Stimulated activated CD4-positive, alpha-beta T cell treated with anti-CD3 and anti-CD28 coated beads, Interleukin-12 subunit alpha, Interleukin-12 subunit beta, amount 100 ng/mL, for 24 hours (primary cell): Measurements from ENCODE around the gene ATP2B2.
A peak's percentile ranks its signal among the peaks of the same experiment; 100 is the strongest.
"Not testable (repeated sequence)": the region's sequence is repeated elsewhere in the genome, so short reads cannot be mapped to it uniquely, and the experiment has no call there.

Experiments
- DNase-seq, 2 experiments: peaks; one replicate each; pipeline ENCODE4 v3.0.0-alpha.2; 2020; ENCODE audit warnings: low read depth in 2 of 2

The ATP2B2 gene

DNA sequence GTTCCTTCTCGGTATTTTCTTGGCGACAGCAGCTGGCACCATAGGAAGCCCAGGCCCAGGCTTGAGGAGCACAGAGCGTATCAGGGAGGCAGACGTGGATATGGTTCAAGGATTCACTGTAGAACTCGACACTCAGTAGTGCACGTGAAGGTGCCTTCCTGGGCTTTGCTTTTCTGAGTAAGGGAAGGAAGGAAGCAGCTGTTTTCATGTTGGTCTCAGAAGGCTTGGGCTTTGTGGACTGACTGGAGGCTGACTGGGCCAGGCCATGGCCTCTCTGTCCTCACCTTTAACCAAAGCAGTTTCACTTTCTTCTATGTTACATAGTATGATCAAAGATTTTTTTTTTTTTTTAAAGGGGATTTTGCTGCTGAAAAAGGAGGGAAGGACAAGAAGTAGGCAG, 205.7 kb downstream of the ATP2B2 start:
- no peak for DNase-seq

DNA sequence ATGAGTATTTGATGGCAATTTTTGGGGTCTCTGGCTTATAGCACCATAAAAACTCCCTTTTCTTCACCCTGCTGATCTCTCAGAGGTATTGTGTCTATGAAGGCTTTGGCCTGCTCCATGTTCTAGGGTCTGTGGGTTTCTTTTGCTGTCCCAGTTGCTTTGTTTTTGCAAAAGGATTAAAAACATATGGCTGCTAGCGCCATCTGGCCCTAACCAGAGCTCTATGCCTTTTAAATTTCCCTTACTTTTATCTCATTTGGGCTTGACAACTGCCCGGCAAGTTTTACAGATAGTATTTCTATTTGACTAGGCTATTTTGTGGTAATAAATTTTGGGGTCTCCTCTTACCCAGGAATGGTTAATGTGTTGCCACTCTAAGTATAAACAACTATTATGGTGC, 206.2 kb downstream of the ATP2B2 start:
- no peak for DNase-seq

- not testable (repeated sequence) for DNase-seq
Measured at GRCh38 chr3:10298064-10298463, 207.3 kb downstream of the ATP2B2 start.

DNA sequence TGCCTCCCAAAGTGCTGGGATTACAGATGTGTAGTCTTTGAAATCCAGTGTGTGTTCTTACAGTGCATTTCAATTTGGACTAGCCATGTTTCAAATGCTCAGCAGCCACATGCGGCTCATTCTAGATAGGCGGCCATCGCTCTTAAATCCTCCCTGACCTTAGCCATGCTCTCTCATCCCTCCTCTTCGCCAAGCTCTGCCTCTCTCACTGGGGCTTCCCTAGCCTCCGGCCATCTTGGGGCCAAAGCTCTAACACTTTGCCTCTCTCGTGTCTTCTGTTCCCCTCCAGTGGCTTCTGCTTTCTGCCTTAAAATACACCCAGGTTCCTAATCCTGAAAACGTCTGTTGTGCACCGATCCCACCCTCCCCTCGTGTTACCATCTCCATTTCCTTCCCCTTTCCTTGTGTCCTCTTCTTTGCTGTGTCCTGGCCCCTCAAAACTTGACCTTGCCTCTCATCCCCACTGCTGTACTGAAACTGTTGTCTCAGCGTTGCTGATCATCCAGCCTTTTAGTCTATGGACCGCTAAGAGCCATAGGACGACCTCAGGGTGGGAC, 211.3 kb downstream of the ATP2B2 start:
- no peak for DNase-seq

DNA sequence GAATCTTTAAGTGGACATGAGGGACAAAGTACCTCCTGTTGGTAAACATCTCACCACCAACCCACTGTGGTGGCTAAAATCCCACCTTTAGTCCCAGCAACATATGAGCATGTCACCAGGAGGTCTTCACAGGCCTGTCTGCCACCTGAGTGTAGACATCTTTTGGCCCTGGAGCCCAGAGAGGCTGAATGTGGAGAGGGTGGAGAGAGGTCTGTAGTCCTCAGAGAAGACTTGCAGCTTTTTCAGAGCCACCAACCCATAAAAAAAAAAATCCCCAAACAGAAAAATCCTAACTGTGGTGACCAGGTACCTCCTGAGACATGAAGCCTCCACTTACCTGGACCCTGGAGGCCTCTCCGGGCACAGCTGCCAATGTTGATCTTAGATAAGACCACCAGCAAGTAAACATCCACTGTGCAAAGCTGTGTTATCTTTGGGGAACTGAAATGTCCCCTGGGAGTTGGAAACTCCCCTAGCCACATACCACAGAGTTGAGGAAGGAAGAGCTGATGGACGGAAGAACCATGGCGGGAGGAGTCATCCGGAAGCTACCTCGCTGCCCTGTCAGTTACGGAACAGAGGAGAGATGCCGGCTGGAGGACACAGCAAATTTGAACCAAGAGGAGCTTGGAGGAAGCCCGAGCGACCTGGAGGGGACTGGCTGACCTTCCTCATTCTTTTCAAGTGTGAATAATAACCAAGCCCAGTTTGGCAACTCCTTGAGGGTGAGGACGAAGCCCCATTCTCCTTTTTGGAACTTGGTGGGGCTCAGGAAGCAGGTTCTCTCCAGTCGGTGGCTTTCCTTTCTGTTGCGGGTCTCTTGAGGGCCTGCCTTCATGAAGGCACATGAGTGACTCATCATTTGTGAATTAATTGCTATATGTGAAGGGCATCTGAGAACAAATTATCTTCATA, 212.6 kb downstream of the ATP2B2 start, which contains the start of gene GHRL:
Gene GHRL, minus strand, starts transcription at position 443 of the 915 bp plus-strand sequence. CDS start 2,767 bp downstream, outside the sequence.
- no peak for DNase-seq

DNA sequence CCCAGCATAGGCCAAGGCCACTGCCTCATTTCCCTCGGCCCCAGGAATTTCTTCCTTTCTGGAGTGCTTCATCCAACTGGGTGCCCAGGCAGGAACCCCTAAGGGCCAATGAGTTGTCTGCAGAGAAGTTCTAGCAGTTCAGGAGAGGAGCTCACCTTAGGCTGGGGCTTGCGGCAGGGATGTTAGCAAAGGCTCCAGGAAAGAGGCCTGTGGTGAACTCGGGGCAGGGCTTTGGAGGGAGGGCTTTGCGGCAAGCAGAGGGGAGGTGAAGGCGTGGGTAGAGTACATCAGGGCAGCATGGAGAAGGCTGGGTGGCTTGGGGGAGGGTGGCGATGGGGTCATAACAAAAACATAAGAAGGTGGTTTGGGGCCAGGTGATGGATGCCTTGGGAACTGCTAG, 213.7 kb downstream of the ATP2B2 start:
- no peak for DNase-seq

- no peak for DNase-seq
Measured at GRCh38 chr3:10290481-10291176, 214.8 kb downstream of the ATP2B2 start.

DNA sequence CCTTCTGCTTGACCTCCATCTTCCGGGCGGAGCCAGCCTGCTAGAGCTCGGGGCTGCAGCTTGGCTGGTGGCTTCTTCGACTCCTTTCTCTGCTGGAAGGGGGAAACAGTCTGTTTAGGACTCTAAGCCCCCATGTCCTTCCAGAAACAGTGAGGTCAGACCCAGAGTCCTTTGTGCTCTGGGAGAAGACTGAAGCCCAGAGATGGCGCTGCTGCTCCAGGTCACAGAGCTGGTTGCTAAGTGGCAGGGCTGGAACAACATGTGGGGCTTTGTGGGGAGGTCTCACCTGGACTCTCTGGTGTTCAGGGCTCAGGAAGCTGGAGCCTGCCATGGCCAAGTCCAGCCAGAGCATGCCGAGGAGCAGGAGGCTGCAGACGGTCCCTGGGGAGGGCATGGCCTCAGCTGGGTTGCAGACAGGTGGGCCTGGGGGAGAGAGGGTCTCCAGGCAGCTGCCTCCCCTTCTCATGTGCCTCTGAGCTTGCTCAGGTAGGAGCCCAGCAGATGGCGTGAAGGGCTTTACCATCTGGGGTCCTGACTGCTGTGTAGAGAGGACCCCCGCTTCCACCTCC, 215.5 kb downstream of the ATP2B2 start:
- DNase-seq, result no peak

DNA sequence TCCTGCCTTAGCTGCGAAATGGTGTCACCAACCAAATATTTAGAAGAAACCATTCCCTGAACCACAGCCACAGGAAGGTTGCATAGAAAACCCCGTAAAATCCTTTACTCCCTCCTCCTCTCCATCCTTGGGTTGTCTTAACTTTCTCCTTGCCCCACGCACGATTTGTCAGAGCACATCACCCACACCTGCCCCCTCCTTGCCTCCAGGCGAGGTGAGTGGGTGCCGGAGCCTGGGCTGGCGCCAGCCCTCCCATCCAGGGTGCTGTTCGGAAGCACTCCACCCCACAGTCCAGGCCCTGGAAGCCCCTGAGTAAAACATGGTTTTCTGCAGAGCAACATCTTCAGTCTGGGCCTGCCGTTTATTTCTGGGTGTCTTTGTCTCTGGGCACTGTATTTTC, 216.3 kb downstream of the ATP2B2 start:
- DNase-seq, result no peak

DNA sequence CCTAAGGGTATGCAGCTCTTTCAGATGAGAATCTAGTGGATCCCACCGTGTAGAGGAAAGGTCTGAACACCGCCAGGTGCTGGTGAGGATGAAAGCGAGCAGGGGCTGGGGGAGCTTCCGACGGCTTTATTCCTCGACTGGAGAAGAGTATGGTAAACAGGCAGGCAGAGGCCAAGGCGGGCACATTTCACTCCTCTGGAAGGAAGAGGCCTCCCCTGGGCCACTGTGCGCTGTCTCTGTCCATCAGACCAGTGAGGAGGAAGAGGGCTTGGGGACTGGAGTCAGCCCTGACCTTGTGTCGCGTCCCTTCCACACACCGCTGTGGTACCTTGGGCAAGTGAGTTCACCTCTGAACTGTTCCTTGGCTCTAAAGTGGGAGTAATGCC, 216.8 kb downstream of the ATP2B2 start:
- DNase-seq, result no peak

DNA sequence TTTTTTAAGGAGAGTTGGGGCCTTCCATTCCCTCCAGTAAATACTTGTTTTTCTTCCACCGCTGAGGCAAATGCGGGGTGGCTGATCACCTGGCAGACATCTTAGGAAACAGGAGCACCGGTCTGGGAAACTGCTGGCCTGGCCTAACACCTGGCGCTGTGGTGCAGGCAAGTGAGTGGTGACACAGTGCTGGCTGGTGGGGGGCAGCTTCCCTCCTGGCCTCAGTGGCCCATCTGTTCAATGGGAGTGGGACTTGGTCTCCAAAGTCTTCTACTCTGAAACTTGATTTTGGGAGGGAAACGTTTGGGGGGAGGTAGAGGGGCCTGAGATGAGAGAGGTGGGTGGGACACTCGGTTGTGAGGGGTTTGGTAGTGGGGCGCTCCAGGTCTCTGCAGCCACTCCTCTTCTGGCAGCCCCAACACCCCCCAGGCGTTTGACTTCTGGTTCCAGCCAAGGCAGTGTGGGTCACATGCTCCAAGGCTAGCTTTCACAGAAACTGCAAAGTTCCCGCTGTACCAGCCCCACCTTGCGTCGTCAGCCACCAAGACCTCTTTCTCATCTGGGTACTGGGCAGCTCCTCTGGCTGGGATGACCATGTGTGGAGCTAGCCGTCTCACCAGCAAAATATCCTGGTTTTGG, 217.3 kb downstream of the ATP2B2 start:
- DNase-seq, result no peak

GRCh38 chr3:10286596-10287295, 218.6 kb downstream of the ATP2B2 start:
- no peak for DNase-seq

GRCh38 chr3:10286133-10286524, 219.3 kb downstream of the ATP2B2 start:
- DNase-seq, result no peak

GRCh38 chr3:10285272-10286132, 219.9 kb downstream of the ATP2B2 start:
- no peak for DNase-seq

GRCh38 chr3:10284496-10284895, 220.9 kb downstream of the ATP2B2 start:
- peak in 1 of 2 experiments; percentile 7 for DNase-seq

DNA sequence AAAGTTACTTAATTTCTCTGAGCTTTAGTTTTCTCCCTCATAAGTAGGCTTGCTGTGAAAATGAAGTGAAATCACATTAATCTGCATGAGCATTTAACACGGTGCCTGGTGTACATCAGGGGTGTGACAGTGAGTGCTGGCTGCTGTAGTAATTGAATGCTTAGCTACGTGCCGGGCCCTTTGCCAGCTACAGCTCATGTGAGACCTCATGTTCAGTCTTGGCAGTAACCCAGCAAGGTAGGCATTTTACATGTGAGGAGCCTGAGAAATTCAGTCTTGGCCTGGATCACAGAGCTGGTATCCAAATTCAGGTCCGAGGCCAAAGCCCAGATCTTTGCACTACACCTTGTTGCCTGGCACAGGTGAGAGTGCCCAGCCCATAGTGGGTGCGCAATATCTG, 221.7 kb downstream of the ATP2B2 start:
- DNase-seq, result no peak

DNA sequence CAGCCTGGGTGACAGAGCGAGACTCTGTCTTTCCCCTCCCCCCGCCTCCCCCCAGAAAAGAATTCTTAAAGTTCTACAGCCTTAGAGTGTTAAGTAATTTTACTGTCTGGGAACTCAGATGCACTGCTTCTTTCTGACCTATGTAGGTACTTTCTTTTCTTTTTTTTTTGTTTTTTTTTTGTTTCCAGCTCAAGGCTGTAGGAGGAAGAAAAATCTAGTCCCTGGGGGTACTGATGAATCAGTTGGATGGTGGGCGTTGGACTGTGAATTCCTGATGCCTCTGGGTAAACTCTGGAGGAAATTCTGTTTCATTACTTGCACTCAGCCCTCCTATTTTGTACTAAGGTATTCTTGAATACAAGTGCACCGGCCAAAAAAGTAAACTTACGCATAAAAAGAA, 223.4 kb downstream of the ATP2B2 start:
- no peak for DNase-seq

DNA sequence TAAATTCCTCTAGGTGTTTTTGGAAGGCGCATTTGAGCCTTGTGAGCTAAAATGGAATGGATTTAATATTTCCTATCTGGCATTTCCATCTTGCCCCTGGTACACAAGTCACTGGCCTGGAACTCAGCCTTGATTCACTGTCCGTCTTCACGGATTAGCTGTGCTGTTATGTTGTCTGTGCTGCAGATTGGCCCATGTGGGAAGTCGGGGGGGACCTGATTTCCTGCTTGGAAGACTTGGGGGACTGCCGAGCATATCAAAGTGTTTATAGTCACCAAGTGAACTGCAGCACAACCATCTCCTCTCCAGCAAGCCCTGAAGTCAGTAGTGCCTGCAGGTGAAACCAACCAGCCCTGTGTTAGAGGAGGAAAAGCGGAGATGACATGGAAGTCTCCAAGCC, 224.8 kb downstream of the ATP2B2 start:
- no peak for DNase-seq

DNA sequence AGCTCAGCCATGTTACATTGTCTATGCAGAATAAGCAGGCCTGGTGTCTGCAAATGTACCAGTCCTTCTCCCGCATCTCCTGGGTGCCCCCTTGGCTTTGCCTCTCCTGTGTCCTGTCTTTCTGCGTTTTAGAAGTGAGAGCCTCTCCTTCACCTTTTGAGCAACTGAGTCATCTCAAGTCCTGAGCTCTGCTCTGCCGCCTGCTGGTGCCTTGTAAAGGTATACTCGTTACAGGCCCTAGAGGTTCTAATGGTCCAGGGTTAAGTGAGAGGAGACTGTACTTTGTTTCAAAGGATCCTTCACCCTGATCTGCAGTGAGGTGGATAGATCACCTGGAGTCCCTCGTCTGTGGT, 225.2 kb downstream of the ATP2B2 start:
- no peak for DNase-seq
